ENCODE measurements around the gene TIGAR.

TIGAR gene

GRCh38 chr12:4303750-4304149, 17.3 kb upstream of the TIGAR start:
- no peak for DNase-seq (ENCODE audit: low read depth)

- DNase-seq (ENCODE audit: low read depth): peak; percentile 77
Observed at GRCh38 chr12:4307593-4308333, 13.2 kb upstream of the TIGAR start.

- DNase-seq (ENCODE audit: low read depth): peak; percentile 6
Observed at GRCh38 chr12:4308334-4308950, 12.6 kb upstream of the TIGAR start.

GRCh38 chr12:4311776-4312175, 9.2 kb upstream of the TIGAR start:
- DNase-seq (ENCODE audit: low read depth): no peak

GRCh38 chr12:4312251-4312650, 8.8 kb upstream of the TIGAR start:
- DNase-seq (ENCODE audit: low read depth): no peak

DNA sequence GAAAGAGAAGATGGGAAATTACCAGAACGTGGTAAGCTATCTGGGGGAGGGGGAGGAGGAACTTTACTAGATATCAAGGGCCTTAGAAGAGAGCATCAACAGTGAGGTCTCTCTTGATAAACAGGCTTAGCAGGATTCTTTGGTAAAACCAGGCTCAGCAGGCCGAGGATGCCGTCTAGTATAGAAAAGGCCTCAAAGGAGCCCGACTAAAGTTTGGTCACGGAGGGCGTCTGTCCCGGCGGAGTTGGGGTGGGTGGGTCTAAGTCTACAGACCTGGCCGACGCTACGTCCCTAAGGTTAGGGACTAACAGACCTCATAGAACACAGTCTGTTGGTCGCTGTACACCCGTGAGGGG, 538 bp upstream of the TIGAR start:
- peak; percentile 43 for DNase-seq (ENCODE audit: low read depth)

- no peak for DNase-seq (ENCODE audit: low read depth)
Observed at GRCh38 chr12:4322726-4323125, 1.7 kb downstream of the TIGAR start.

DNA sequence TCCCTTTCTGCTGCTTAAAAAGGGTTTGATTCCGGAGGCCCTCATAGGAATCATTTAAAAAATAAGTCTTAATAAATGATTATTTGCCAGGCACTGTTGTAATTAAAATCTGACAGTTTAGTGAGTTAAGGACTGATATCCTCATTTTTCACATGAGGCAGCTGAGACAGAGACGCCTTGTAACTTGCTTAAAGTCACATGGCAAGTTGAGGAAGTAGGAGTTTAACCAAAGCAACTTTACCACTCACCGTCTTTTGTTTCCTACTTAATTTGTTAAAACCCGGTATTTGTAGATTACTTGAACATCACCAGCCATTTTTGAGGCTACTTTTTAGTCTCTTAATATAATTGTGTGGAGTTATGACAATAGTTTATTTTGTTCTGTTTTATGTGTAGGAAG, 2.4 kb downstream of the TIGAR start:
- DNase-seq (ENCODE audit: low read depth): no peak

DNA sequence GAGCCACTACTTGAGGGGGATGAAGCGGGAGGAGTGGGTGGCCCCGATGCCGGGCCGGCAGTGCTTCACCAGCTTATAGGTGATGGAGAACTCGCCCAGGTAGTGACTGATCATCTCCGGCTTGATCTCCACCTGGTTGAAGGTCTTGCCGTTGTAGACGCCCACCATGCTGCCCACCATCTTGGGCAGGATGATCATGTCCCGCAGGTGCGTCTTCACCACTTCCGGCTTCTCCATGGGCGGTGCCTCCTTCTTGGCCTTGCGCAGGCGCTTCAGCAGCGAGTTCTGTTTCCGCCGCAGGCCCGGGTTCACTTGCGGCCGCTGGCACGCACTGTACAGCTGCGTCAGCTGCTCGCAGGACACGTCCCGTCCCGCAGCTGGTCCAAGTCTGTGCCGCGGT, 3.4 kb downstream of the TIGAR start:
- no peak for DNase-seq (ENCODE audit: low read depth)

GRCh38 chr12:4325966-4326365, 5.0 kb downstream of the TIGAR start:
- DNase-seq (ENCODE audit: low read depth): no peak

GRCh38 chr12:4327293-4327692, 6.3 kb downstream of the TIGAR start:
- no peak for DNase-seq (ENCODE audit: low read depth)

GRCh38 chr12:4330203-4330602, 9.2 kb downstream of the TIGAR start:
- DNase-seq (ENCODE audit: low read depth): no peak

- no peak for DNase-seq (ENCODE audit: low read depth)
Observed at GRCh38 chr12:4331221-4331620, 10.2 kb downstream of the TIGAR start.

DNA sequence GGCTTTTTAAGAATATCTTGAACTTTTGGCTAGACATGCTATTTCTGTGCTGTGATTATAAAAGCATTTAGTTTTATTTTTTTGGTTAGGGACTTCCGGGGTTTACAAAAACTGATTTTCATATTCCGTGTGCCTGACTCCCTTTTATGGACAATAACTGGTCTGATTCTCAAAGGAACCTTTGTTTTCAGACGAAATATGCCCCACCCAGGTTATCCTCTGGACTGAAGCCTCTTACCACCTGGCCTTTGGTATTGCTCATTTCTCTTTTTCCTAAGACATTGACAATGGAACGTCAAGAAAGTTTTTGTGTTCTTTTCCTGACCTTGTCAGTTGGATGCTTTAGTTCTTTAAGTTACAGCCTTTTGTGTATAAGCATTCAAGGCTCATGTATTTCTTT, 10.8 kb downstream of the TIGAR start:
- DNase-seq (ENCODE audit: low read depth): no peak

GRCh38 chr12:4346931-4347330, 25.9 kb downstream of the TIGAR start:
- DNase-seq (ENCODE audit: low read depth): no peak

DNA sequence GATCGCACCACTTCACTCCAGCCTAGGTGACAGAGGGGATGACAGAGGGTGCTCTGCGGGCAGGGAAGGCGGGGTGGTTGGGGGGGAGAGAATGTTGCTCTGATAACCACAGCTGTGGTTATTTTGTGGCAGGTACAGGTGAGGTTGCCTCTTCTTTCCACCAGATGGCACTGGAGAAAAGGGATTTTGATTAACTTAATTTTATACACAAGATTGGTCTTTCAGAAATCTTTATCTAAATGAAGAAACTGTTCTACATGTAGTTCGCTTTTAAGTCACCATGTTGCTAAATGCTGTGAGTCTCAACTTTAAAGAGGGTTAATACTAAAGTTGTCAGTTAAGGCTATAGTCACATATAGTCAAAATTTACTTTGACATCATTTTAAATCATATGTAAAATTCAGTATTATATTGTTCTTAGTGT, 32.8 kb downstream of the TIGAR start:
- DNase-seq (ENCODE audit: low read depth): peak; percentile 9

GRCh38 chr12:4355156-4356040, 34.4 kb downstream of the TIGAR start:
- DNase-seq (ENCODE audit: low read depth): peak; percentile 81

DNA sequence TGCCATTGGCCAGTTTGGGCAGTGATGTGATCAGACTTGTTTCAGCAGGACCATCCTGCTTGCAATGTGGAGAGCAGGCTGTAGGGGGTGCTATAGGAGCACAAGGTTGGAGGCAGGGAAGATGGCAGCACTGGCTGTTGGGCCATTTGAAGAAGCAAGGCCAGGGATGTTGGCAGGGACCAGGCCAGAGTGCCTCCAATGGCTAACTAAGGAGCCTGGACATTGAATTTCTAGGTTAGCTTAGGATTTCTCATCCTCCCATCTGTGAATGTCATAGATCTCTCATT, 35.0 kb downstream of the TIGAR start:
- no peak for DNase-seq (ENCODE audit: low read depth)

DNA sequence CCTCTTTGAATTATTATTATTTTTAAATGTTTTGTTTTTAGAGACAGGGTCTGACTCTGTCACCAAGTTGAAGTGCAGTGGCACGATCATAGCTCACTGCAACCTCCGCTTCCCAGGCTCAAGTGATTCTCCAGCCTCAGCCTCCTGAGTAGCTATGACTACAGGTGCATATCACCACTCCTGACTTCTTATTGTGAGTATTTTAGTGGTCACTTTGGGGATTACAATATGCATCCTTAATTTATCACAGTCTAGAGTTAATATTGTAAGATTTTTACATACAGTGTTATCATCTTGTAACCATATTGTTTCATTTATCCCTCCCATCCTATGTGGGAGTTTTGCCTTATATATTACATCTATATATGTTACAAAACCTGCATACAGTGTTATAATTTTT, 45.1 kb downstream of the TIGAR start:
- DNase-seq (ENCODE audit: low read depth): no peak

DNA sequence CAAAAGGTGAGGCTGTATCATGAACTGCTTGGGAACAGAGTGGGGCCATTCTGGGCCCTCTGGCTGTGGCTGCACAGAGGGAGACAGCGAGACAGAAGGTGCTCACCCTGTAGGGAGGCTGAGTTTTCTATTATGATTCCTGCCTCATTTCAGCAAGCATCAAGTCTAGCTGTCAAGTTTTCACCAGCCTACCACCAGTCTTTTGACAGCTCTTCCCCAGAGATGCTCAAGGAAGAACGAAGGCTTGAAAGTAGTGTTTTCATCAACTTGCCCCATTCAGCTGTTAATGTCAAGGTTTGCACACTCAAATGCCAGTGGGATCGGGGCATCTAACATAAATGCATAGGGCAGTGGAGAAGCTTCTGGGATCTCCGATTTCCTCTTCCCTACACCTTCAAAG, 48.5 kb downstream of the TIGAR start:
- DNase-seq (ENCODE audit: low read depth): no peak

DNA sequence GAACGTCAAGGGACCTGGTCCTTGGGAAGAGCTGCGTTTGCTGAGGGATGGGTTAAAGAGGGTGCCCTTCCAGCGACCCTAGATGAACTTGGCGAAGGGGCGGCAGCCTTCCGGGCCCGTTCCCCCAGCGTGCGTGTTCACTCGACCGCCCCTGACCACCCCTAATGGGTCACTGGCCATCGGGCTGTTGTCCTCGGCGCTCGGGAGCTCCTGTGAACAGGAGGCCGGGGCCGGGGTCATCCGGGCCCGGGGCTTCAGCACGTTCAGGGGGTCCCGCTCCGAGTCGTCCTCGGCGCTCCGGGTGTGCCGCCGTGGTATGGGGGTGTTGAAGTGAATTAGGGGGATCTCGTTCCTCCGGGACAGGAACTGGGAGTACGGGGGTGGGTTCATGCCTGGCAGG, 49.3 kb downstream of the TIGAR start:
- no peak for DNase-seq (ENCODE audit: low read depth)

DNA sequence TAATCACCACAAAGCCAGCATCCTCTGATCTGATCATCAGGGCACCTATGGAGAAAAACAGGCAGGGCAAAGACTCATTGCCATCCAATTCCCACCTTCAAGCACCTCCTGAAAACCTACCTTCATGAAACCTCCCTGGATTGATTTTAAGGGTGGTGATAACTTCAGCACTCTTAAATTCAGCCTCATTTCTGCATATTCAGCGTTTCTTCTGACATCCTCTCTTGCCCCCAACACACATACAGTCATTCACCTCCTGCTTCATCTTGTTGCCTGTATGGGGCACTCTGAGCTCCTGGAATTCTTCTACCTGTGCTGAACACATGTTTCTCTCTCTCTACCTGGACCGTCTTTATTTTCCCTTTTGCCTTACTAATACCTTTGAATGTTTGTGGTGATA, 51.6 kb downstream of the TIGAR start:
- no peak for DNase-seq (ENCODE audit: low read depth)

DNA sequence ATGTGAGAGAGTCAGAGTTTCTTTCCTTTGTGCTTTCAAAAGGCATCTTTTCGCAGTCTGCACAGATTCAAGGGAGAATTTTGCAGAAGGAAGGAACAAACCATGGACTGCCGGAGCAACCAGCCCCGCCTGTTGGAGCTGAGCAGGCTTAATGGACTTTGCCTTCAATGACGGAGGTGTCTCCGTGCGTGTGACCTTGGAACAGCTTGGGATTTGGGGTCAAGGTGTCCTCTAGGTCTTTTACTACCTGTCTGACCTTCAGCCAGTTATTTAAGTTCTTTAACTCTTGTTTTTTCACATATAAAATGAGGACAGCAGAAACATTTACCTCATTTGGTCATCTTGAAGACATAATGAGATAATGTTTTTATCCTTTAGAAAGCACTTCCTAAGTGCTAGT, 54.4 kb downstream of the TIGAR start:
- no peak for DNase-seq (ENCODE audit: low read depth)
